Gastrocnemius medialis (tissue), 4 donors: ENCODE results near the gene C1orf210. TPM values are rescaled to one million over a fixed set of nuclear protein-coding genes. Genes with fewer than 3 reads are reported as not detected.

Source experiments
- ATAC-seq, 2 donors: fragments of 150-250 bp; one replicate each; pipeline ENCODE4 v1.9.1; 2016
- DNase-seq, 2 donors: peaks; one replicate each; pipeline ENCODE4 v3.0.0-alpha.2; 2019
- H3K27ac ChIP-seq, 4 donors: fragments of 200-600 bp; sonication (generic); 1 replicate in 1 of 4; 2 replicates in 3 of 4; pipeline ENCODE4 v1.5.1; 2016 to 2018; ENCODE audit warnings: mild to moderate bottlenecking in 2 of 4, moderate library complexity in 1 of 4
- H3K27me3 ChIP-seq, 3 donors: fragments of 200-600 bp; sonication (generic) in 2 of 3; 1 replicate in 1 of 3; 2 replicates in 2 of 3; pipeline versions ENCODE4 v1.5.1 to v1.6.0; 2016 to 2019; ENCODE audit warnings: mild to moderate bottlenecking in 1 of 3, moderate library complexity in 1 of 3
- H3K36me3 ChIP-seq, 2 donors: fragments of 200-600 bp; sonication (generic) in 1 of 2; one replicate each; pipeline ENCODE4 v1.5.1; 2017 to 2018
- H3K4me1 ChIP-seq, 2 donors: fragments of 200-600 bp; sonication (generic) in 1 of 2; one replicate each; pipeline ENCODE4 v1.5.1; 2016 to 2017; ENCODE audit warnings: mild to moderate bottlenecking in 2 of 2
- H3K4me3 ChIP-seq, 4 donors: fragments of 200-600 bp; sonication (generic) in 3 of 4; 1 replicate in 1 of 4; 2 replicates in 3 of 4; pipeline ENCODE4 v1.5.1; 2016 to 2019; ENCODE audit warnings: mild to moderate bottlenecking in 2 of 4
- H3K9me3 ChIP-seq, 3 donors: fragments of 200-600 bp; sonication (generic) in 2 of 3; 1 replicate in 1 of 3; 2 replicates in 2 of 3; pipeline ENCODE4 v1.5.1; 2016 to 2019
- CTCF ChIP-seq, 5 experiments: fragments of 450-650 bp in 3 of 5; fragments of 200-600 bp in 2 of 5; sonication (generic) in 2 of 5; IDR thresholded peaks in 4 of 5; conservative IDR thresholded peaks in 1 of 5; 1 replicate in 4 of 5; 2 replicates in 1 of 5; pipeline ENCODE4 v1.5.1; 2016 to 2019; ENCODE audit warnings: antibody characterized with exemption in 5 of 5, mild to moderate bottlenecking in 3 of 5, moderate library complexity in 3 of 5
- POLR2A ChIP-seq, 2 donors: fragments of 450-650 bp; IDR thresholded peaks; one replicate each; pipeline ENCODE4 v1.6.1; 2017; ENCODE audit warnings: antibody characterized with exemption in 2 of 2, mild to moderate bottlenecking in 2 of 2, moderate library complexity in 2 of 2
- in situ Hi-C, 4 donors: fragments of 200-750 bp; cut with MboI; loops; one replicate each; pipeline versions ENCODE4 v1.15.0 to v1.8.0; 2017; ENCODE audit warnings: low sequenced_read_pairs in 4 of 4
- intact Hi-C: fragments of 100-400 bp; cut with DNase I; formaldehyde crosslinking; loops from one replicate; pipeline ENCODE4 v1.15.1; 2023; ENCODE audit warnings: low total_unique reads
- total RNA-seq, 4 donors: library from RNA; depleted of rRNA; stranded (reverse); fragments of >200 nt; gene quantifications; one replicate each; pipeline versions ENCODE4 v1.1.0 to v1.2.3, GENCODE V29; 2016

C1orf210 gene
- total RNA-seq, 4 donors from 2014 or later = 0.27 TPM; not detected in 3

- in situ Hi-C loops = no loop called here
- intact Hi-C loops = no loop called here
- Histone ChIP-seq H3K27ac (no peak overlapping the region), H3K9me3 (no peaks in the 10 kb centered on the region), H3K4me1 (no peaks in the 10 kb centered on the region), H3K27me3 (no peaks in the 10 kb centered on the region), H3K36me3 (no peaks in the 10 kb centered on the region), H3K4me3 (no peak overlapping the region)
- ATAC-seq (no peak), DNase-seq (no peak)
- TF ChIP-seq POLR2A (IDR thresholded peaks at IDR 0.05) = no peak
- no peak for TF ChIP-seq CTCF (IDR thresholded peaks at IDR 0.05 in 4 of 5, conservative IDR thresholded peaks at IDR 0.05 in 1 of 5)
These were observed 6.2 kb downstream of the C1orf210 start for GRCh38 chr1:43279161-43279560.

GRCh38 chr1:43277116-43277876 is 8.1 kb downstream of the C1orf210 start:
- intact Hi-C loops = no loop called here
- DNase-seq (no peak), ATAC-seq (no peak)
- Histone ChIP-seq H3K27me3 (no peaks in the 10 kb centered on the region), H3K4me1 (no peaks in the 10 kb centered on the region), H3K27ac (no peak overlapping the region), H3K36me3 (no peaks in the 10 kb centered on the region), H3K9me3 (no peaks in the 10 kb centered on the region), H3K4me3 (no peak overlapping the region)
- in situ Hi-C loops = no loop called here
- TF ChIP-seq POLR2A (IDR thresholded peaks at IDR 0.05) = no peak
- no peak for TF ChIP-seq CTCF (IDR thresholded peaks at IDR 0.05 in 4 of 5, conservative IDR thresholded peaks at IDR 0.05 in 1 of 5)

GRCh38 chr1:43276673-43277072 is 8.7 kb downstream of the C1orf210 start:
- ATAC-seq (no peak), DNase-seq (no peak)
- TF ChIP-seq CTCF (IDR thresholded peaks at IDR 0.05 in 4 of 5, conservative IDR thresholded peaks at IDR 0.05 in 1 of 5) (no peak), POLR2A (IDR thresholded peaks at IDR 0.05) (no peak)
- Histone ChIP-seq H3K27me3 (peaks cover 0 to 6% (median 0%) of the 10 kb centered on the region in 3 donors), H3K4me3 (no peak overlapping the region), H3K9me3 (no peaks in the 10 kb centered on the region), H3K27ac (no peak overlapping the region), H3K36me3 (no peaks in the 10 kb centered on the region), H3K4me1 (no peaks in the 10 kb centered on the region)
- intact Hi-C loops = no loop called here
- in situ Hi-C loops = no loop called here

- intact Hi-C loops = no loop called here
- Histone ChIP-seq H3K4me1 (no peaks in the 10 kb centered on the region), H3K9me3 (no peaks in the 10 kb centered on the region), H3K36me3 (no peaks in the 10 kb centered on the region), H3K4me3 (no peak overlapping the region), H3K27ac (no peak overlapping the region), H3K27me3 (peaks cover 0 to 8% (median 2%) of the 10 kb centered on the region in 3 donors)
- TF ChIP-seq POLR2A (IDR thresholded peaks at IDR 0.05) (no peak), CTCF (IDR thresholded peaks at IDR 0.05 in 4 of 5, conservative IDR thresholded peaks at IDR 0.05 in 1 of 5) (no peak)
- in situ Hi-C loops = no loop called here
- DNase-seq (no peak), ATAC-seq (no peak)
These were observed 9.4 kb downstream of the C1orf210 start for GRCh38 chr1:43275826-43276620.
